HT1080 (cell line): ENCODE data around the gene LEF1. TPM values are rescaled to one million over a fixed set of nuclear protein-coding genes. Genes with fewer than 3 reads are reported as not detected.

Experiments used
- DNase-seq: peaks from one replicate; pipeline ENCODE4 v3.0.0-alpha.2; 2015; ENCODE audit warnings: low read depth
- total RNA-seq: library from RNA; depleted of rRNA; stranded (reverse); fragments of >200 nt; shearing (Covaris generic); gene quantifications from 2 replicates; pipeline ENCODE4 v1.2.3, GENCODE V29; 2014; rRNA removed

Gene LEF1
- total RNA-seq, 1 experiment from 2014 or later = 27.7 TPM

DNA sequence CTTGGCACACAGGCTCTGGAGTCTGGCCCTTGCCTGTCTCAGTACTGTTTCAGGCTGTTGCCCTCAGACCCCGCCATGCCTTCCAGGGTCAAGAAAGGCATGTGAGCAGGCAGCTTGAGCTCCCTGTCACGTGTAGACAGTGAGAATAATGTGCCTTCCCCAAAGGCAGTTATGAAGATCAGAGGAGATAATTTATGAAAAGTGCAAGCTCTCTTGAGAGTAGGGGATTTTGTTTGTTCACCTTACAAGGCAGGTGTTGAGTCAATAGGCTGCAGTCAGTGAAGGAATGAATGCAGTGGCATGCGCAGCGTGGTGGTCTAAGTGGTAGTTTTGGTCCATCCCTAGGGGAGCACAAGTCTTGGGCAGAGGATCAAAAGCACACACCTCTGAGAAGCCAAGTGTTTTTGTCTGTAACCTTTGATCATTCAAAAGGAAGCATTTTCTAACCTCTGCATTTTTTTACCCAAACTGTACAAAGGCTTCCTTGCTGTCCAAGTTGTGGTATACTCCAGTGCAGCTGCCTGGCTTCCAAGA lies 164.7 kb downstream of the LEF1 start:
- DNase-seq = no peak

DNA sequence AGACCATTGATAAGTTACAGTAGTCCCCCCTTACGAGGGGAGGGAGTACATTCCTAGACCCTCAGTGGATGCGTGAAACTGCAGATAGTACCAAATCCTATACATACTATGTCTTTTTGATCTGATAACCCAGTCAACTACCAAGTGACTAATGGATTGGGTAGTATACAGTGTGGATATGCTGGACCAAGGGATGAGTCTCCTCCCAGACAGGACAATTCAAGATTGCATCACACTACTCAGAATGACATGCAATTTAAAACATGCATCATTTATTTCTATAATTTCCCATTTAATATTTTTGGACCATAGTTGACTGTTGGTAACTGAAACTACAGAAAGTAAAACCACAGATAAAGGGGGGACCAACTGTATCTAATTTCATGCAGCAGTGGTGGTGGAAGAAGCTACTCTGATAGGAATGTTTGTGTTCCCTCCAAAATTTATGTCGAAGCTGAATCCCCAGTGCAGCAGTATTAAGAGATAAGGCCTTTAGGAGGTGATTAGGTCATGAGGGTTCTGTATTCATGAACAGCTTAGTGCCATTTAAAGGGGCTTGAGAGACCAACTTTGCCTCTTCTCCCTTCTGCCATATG lies 167.1 kb downstream of the LEF1 start:
- DNase-seq = no peak

DNA sequence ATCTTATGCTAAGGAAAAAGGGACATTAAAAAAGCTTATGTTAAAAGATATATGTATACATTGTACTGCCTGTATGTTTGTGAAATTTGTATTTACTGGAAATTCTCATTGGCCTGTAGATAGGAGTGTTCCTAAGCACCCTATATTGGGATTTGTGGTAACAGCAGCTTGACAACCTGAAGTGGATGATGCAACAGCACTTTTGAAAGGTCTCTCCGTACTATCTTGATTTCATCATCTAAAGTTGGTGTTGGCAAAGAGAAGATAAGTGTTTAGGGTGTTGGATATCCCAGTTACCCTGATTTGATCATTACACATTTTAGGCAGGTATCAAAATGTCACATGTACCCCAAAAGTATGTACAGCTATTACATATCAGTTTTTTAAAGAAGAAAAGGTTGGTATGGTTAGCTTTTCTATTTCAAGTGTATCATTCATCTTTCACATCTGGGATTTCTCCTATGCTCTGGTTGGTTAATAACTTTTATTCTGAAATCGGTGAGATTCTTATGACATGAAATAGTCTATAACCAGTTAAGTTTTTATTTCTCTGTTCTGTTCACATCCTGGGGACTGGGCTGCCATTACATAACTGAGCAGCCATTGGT lies 168.7 kb downstream of the LEF1 start:
- no peak for DNase-seq

DNA sequence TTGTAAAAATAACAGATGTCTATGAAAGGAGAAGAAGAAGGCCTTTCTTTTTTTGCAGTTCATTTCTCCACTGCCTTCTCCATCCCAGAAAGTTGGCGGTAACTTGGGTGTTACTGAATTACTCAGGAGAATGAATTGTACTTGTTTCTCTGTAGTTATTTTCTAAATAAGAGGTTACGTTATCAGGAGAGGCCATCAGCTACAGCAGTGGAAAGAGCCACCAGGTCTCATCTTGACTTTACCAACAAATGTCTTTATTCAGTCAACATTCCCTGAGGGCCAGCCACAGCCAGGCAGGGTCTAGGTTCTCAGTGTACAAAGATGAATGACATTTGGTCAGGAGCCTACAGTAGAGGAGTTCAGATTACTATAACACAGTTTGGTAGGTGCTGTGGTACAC lies 170.9 kb downstream of the LEF1 start:
- no peak for DNase-seq

Other genes with a start within 250 kb of the LEF1 start
- 6.4 TPM in 2 replicates for gene CYP2U1, start 237.4 kb downstream of the LEF1 start, total RNA-seq
- 7.4 and 10.8 TPM in 2 replicates for gene HADH, start 179.0 kb downstream of the LEF1 start, total RNA-seq